OCI-LY7 (cell line): Measurements from ENCODE around the gene PLA2G4B. TPM values are rescaled to one million over a fixed set of nuclear protein-coding genes. Genes with fewer than 3 reads are reported as not detected.
A peak's percentile ranks its signal among the peaks of the same experiment; 100 is the strongest.

Source experiments
- Bru-seq: library from RNA; stranded (reverse); fragments of 400-500 nt; gene quantifications from one replicate; lab custom pipeline; 2021; lab: Mats Ljungman, UMichigan
- BruChase-seq, 2 experiments: library from RNA; stranded (reverse); fragments of 400-500 nt; gene quantifications; one replicate each; lab custom pipeline; 2021; lab: Mats Ljungman, UMichigan
- BruUV-seq: library from RNA; stranded (reverse); fragments of 400-500 nt; replicated peaks from 2 replicates; lab custom pipeline; 2021; lab: Mats Ljungman, UMichigan
- CTCF ChIA-PET: fragments of 300-600 bp; sonication (Branson Sonifier 250); formaldehyde crosslinking; loops from one replicate; lab custom pipeline; 2022; ENCODE audit warnings: antibody characterized with exemption; ENCODE audit not compliant: unreplicated experiment; lab: Charles Lee
- POLR2A ChIA-PET: fragments of 300-600 bp; sonication (Branson Sonifier 250); formaldehyde crosslinking; loops from one replicate; lab custom pipeline; 2022; ENCODE audit warnings: antibody characterized with exemption; lab: Charles Lee
- DNase-seq: peaks from one replicate; pipeline ENCODE4 v3.0.0-alpha.2; 2015; ENCODE audit warnings: low spot score
- H2AFZ ChIP-seq: fragments of 200-600 bp; sonication (generic), shearing (Covaris generic); 2 replicates; pipeline ENCODE4 v1.6.1; 2014; ENCODE audit warnings: mild to moderate bottlenecking, antibody characterized with exemption, low read length, moderate library complexity
- H3K27ac ChIP-seq: fragments of 200-600 bp; sonication (generic); 2 replicates; pipeline ENCODE4 v1.5.1; 2014; ENCODE audit warnings: mixed run types, low read depth, mild to moderate bottlenecking, moderate library complexity, low read length, inconsistent platforms; ENCODE audit not compliant: poor library complexity, severe bottlenecking
- H3K36me3 ChIP-seq: fragments of 200-600 bp; sonication (generic); 2 replicates; pipeline ENCODE4 v1.6.1; 2014; ENCODE audit warnings: mild to moderate bottlenecking, antibody characterized with exemption, low read length, moderate library complexity, mixed read lengths; ENCODE audit not compliant: insufficient read depth
- H3K4me1 ChIP-seq: fragments of 200-600 bp; sonication (generic); 2 replicates; pipeline ENCODE4 v1.5.1; 2014; ENCODE audit warnings: mild to moderate bottlenecking, low read length; ENCODE audit not compliant: insufficient read depth, poor library complexity, severe bottlenecking
- H3K4me2 ChIP-seq: fragments of 200-600 bp; sonication (generic); 2 replicates; pipeline ENCODE4 v1.6.1; 2014; ENCODE audit warnings: mild to moderate bottlenecking, low read length
- H3K4me3 ChIP-seq: fragments of 200-600 bp; sonication (generic); 2 replicates; pipeline ENCODE4 v1.5.1; 2014; ENCODE audit warnings: mild to moderate bottlenecking, low read depth, low read length; ENCODE audit not compliant: poor library complexity, severe bottlenecking
- H3K79me2 ChIP-seq: fragments of 200-600 bp; sonication (generic); 2 replicates; pipeline ENCODE4 v1.6.1; 2016; ENCODE audit warnings: low read depth, mild to moderate bottlenecking, low read length, moderate library complexity, mixed read lengths; ENCODE audit not compliant: insufficient read depth
- H3K9me2 ChIP-seq: fragments of 200-600 bp; sonication (generic); 2 replicates; pipeline ENCODE4 v1.6.1; 2016; ENCODE audit warnings: mild to moderate bottlenecking, low read length, mixed read lengths; ENCODE audit not compliant: insufficient read depth
- H3K9me3 ChIP-seq: fragments of 200-600 bp; sonication (generic); 2 replicates; pipeline ENCODE4 v1.6.1; 2014; ENCODE audit warnings: mild to moderate bottlenecking, mixed run types, low read length, mixed read lengths
- H4K20me1 ChIP-seq: fragments of 200-600 bp; sonication (generic); 2 replicates; pipeline ENCODE4 v1.6.1; 2014; ENCODE audit warnings: mild to moderate bottlenecking, antibody characterized with exemption, low read length, moderate library complexity, mixed read lengths; ENCODE audit not compliant: insufficient read depth
- CTCF ChIP-seq: fragments of 200-600 bp; sonication (generic); conservative IDR thresholded peaks from 2 replicates; pipeline ENCODE4 v1.5.1; 2014; ENCODE audit warnings: mild to moderate bottlenecking, antibody characterized with exemption, low read length, moderate library complexity, mixed read lengths
- EZH2phosphoT487 ChIP-seq: fragments of 200-600 bp; sonication (generic); IDR thresholded peaks from 2 replicates; pipeline ENCODE4 v1.6.1; 2018; ENCODE audit warnings: low read depth, borderline replicate concordance, mild to moderate bottlenecking, mixed run types, antibody characterized with exemption, low read length, moderate library complexity, mixed read lengths
- intact Hi-C: fragments of 100-400 bp; cut with micrococcal nuclease; formaldehyde crosslinking; loops from one replicate; pipeline ENCODE4 v1.10.0; 2022; ENCODE audit not compliant: unreplicated experiment
- long read RNA-seq: library from polyadenylated mRNA; stranded (forward); transcript quantifications from one replicate; pipeline ENCODE4 v2.0.0, GENCODE V29; 2022
- total RNA-seq, 2 experiments: library from RNA; depleted of rRNA in 1 of 2; stranded (reverse); fragments of >200 nt in 1 of 2; shearing (Covaris generic) in 1 of 2; gene quantifications; 2 replicates each; pipeline ENCODE4 v1.2.3, GENCODE V29; 2014 to 2022

Gene PLA2G4B
- total RNA-seq (2014; rRNA removed; shearing (Covaris generic)) = 9.4 and 11.1 TPM in 2 replicates
- total RNA-seq (2022) = 9.5 and 12.0 TPM in 2 replicates
- Bru-seq, nascent RNA = percentile 56 among the genes with signal in this experiment
- BruChase-seq, experiment 1, labeled RNA remaining after a 6-hour chase = percentile 63 among the genes with signal in this experiment
- percentile 61 among the genes with signal in this experiment for BruChase-seq, experiment 2, labeled RNA remaining after a 2-hour chase
- long read RNA-seq, partial matches to known transcripts = 0 of 1 reads
- long read RNA-seq, other reads (novel, unspliced or antisense) = 1 of 1 reads

- H3K4me1 ChIP-seq = no peaks in the 10 kb centered on the region
- no peaks in the 10 kb centered on the region for H4K20me1 ChIP-seq
- intact Hi-C loops = no loop called here
- no peak within 1 kb of the TSS for H3K4me2 ChIP-seq
- H3K9me2 ChIP-seq = no peaks in the 10 kb centered on the region
- TF ChIP-seq EZH2phosphoT487 (no peak), CTCF (no peak)
- H3K4me3 ChIP-seq = no peak within 1 kb of the TSS
- no peak for DNase-seq
- POLR2A ChIA-PET = interaction anchor here (0.6 kb wide), 1 partner anchor 1189 kb away, joined by 4 read pairs; no protein-coding TSS in a partner anchor
- H3K9me3 ChIP-seq = no peaks in the 10 kb centered on the region
- CTCF ChIA-PET = no interaction called here
- no TSS peak for BruUV-seq
- no peak within 1 kb of the TSS for H2AFZ ChIP-seq
- H3K36me3 ChIP-seq = no peaks in the 10 kb centered on the region
- no peaks in the 10 kb centered on the region for H3K79me2 ChIP-seq
- H3K27ac ChIP-seq = no peak within 1 kb of the TSS
Measured at GRCh38 chr15:41838400-41838897, at the start of gene PLA2G4B. TSS of gene PLA2G4B (plus strand) at chr15:41838847. CDS start at chr15:41838914, 67 bp downstream.

GRCh38 chr15:41789236-41789635 lies 49.4 kb upstream of the PLA2G4B start:
- ChIA-PET CTCF (no interaction called here), POLR2A (interaction anchor here (1.3 to 1.6 kb wide), 2 partner anchors 9 to 11 kb away, joined by 5 to 7 read pairs; no protein-coding TSS in a partner anchor)
- no peaks in the 10 kb centered on the region for H3K9me3 ChIP-seq
- no TSS peak for BruUV-seq
- H3K36me3 ChIP-seq = no peaks in the 10 kb centered on the region; the same call in 1 of the 2 replicates
- H3K79me2 ChIP-seq = 0 out of 2 replicates have a peak, but pooled peaks cover 4% of the 10 kb centered on the region
- H3K9me2 ChIP-seq = no peaks in the 10 kb centered on the region
- DNase-seq = no peak
- H3K4me1 ChIP-seq = peaks cover 50% of the 10 kb centered on the region
- no peaks in the 10 kb centered on the region for H4K20me1 ChIP-seq
- H3K4me3 ChIP-seq = no peak overlapping the region
- intact Hi-C loops = no loop called here
- TF ChIP-seq CTCF (no peak), EZH2phosphoT487 (no peak)
- H3K4me2 ChIP-seq = no peak overlapping the region
- H3K27ac ChIP-seq = no peak overlapping the region
- H2AFZ ChIP-seq = no peak overlapping the region
